Fibroblast of lung (primary cell): ENCODE measurements around the gene PTGIS.

Source experiments
- CTCF ChIP-seq, 2 donors: IDR thresholded peaks in 1 of 2; conservative IDR thresholded peaks in 1 of 2; 1 replicate in 1 of 2; 2 replicates in 1 of 2; pipeline ENCODE4 v1.5.1; 2011 to 2012; ENCODE audit warnings: low read length in 2 of 2, control low read depth in 1 of 2, inconsistent platforms in 1 of 2, low read depth in 1 of 2, mild to moderate bottlenecking in 1 of 2
- EZH2 ChIP-seq: IDR thresholded peaks from 2 replicates; pipeline ENCODE4 v1.5.1; 2012; ENCODE audit warnings: low read length, control low read depth, mild to moderate bottlenecking; ENCODE audit errors: missing control alignments

GRCh38 chr20:49612127-49612738 lies 44.3 kb upstream of the PTGIS start:
- TF ChIP-seq CTCF (conservative IDR thresholded peaks at IDR 0.05 in 1 of 2, IDR thresholded peaks at IDR 0.05 in 1 of 2; ENCODE audit: low read depth in 1 of 2, low read length in 2 of 2) = no peak
- no peak for TF ChIP-seq EZH2
